ENCODE results near the gene ANXA7.
"Not testable (repeated sequence)": the region's sequence is repeated elsewhere in the genome, so short reads cannot be mapped to it uniquely, and the experiment has no call there.

ANXA7 gene

DNA sequence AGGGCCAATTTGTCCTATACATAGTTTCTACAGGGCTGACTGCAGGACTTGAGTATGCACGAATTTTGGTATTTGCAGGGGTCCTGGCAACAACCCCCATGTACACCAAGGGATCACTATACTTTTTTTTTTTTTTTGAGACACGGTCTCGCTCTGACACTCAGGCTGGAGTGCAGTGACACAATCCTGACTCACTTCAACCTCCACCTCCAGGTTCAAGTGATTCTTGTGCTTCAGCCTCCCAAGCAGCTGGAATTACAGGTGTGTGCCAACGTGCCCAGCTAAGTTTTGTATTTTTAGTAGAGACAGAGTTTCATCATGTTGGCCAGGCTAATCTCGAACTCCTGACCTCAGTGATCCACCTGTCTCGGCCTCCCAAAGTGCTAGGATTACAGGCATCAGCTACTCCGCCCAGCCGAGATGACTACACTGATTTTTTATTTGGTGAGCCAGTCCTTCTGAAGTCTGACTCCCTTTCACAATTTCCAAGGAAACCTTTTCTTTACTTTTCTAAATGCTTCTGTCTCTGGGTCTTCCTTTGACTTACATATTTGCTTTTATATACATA lies 75.0 kb downstream of the ANXA7 start:
- no peak for DNase-seq

DNA sequence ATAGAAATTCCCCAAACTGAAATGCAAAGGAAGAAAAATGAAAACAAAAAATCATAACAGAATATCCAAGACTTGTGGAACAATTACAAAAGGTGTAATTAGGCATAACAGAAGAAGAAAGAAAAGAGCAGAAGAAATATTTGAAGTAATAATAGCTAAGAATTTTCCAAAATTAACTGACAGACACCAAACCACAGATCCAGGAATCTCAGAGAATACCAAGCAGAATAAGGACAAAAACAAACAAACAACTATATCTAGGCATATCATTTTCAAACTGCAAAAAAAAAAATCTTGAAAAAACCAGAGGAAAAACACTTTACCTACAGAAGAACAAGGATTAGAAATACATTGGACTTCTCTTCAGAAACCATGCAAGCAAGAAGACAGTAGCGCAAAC lies 80.7 kb downstream of the ANXA7 start:
- no peak for DNase-seq

GRCh38 chr10:73332379-73332778 lies 81.5 kb downstream of the ANXA7 start:
- DNase-seq: no peak

DNA sequence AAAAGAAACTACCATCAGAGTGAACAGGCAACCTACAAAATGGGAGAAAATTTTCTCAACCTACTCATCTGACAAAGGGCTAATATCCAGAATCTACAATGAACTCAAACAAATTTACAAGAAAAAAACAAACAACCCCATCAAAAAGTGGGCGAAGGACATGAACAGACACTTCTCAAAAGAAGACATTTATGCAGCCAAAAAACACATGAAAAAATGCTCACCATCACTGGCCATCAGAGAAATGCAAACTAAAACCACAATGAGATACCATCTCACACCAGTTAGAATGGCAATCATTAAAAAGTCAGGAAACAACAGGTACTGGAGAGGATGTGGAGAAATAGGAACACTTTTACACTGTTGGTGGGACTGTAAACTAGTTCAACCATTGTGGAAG lies 85.3 kb downstream of the ANXA7 start:
- DNase-seq: not testable (repeated sequence)

DNA sequence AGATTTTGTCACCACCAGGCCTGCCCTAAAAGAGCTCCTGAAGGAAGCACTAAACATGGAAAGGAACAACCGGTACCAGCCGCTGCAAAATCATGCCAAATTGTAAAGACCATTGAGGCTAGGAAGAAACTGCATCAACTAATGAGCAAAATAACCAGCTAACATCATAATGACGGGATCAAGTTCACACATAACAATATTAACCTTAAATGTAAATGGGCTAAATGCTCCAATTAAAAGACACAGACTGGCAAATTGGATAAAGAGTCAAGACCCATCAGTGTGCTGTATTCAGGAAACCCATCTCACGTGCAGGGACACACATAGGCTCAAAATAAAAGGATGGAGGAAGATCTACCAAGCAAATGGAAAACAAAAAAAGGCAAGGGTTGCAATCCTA lies 88.6 kb downstream of the ANXA7 start:
- DNase-seq: not testable (repeated sequence)
